Sigmoid colon (tissue), 4 donors: ENCODE measurements around the gene HYKK.

ENCODE experiments used
- CTCF ChIP-seq, 4 experiments: fragments of 450-650 bp in 3 of 4; fragments of 200-600 bp in 1 of 4; IDR thresholded peaks; one replicate each; pipeline ENCODE4 v1.5.1; 2016 to 2019; ENCODE audit warnings: antibody characterized with exemption in 4 of 4, mild to moderate bottlenecking in 3 of 4, moderate library complexity in 2 of 4
- POLR2A ChIP-seq, 2 donors: fragments of 450-650 bp; IDR thresholded peaks; one replicate each; pipeline ENCODE4 v1.6.1; 2016; ENCODE audit warnings: antibody characterized with exemption in 2 of 2, mild to moderate bottlenecking in 2 of 2, moderate library complexity in 2 of 2
- POLR2AphosphoS5 ChIP-seq, 4 donors: sonication (generic); formaldehyde crosslinking; IDR thresholded peaks; one replicate each; pipeline ENCODE4 v1.6.1; 2017; ENCODE audit warnings: antibody characterized with exemption in 4 of 4

GRCh38 chr15:78573416-78573815 is 66.0 kb downstream of the HYKK start:
- TF ChIP-seq CTCF (IDR thresholded peaks at IDR 0.05) (no peak), POLR2AphosphoS5 (IDR thresholded peaks at IDR 0.05) (no peak), POLR2A (IDR thresholded peaks at IDR 0.05) (no peak)
